ENCODE measurements around the gene MTA2. TPM values are rescaled to one million over a fixed set of nuclear protein-coding genes. Genes with fewer than 3 reads are reported as not detected.
A peak's percentile ranks its signal among the peaks of the same experiment; 100 is the strongest.

The MTA2 gene
- total and polyA plus RNA-seq, 2 of the 8 experiments (the other 6 are each of a cell fraction or from before 2014, with no cell fraction given): 25.7 to 114 TPM

GRCh38 chr11:62553839-62554361 is 47.8 kb downstream of the MTA2 start:
- H2AFZ ChIP-seq (ENCODE audit: low read length): no peak overlapping the region
- peaks cover 3 to 19% (median 10%) of the 10 kb centered on the region in 4 experiments; a peak in 7 of 8 replicates for H3K36me3 ChIP-seq (ENCODE audit: control insufficient read depth in 2 of 4, insufficient read depth in 4 of 4, low read length in 3 of 4)
- H3K4me2 ChIP-seq (ENCODE audit: insufficient read depth in 1 of 2, low read depth in 2 of 2, low read length in 2 of 2): peak overlapping the region; percentile 65 to 96
- FAIRE-seq: no peak
- peak overlapping the region; percentile 22 for H4K91ac ChIP-seq (replicated peaks; ENCODE audit: insufficient read length, low read length)
- ChIA-PET POLR2A (ENCODE audit: partially characterized antibody) (interaction anchor here (0.5 to 20.3 kb wide), 7 partner anchors 11 to 178 kb away, joined by 3 to 336 read pairs (median 5); partner anchors contain the start of genes C11orf98, CSKMT and EEF1G), CTCF (ENCODE audit: partially characterized antibody) (interaction anchor here (1.0 to 10.9 kb wide), 9 partner anchors 10 to 164 kb away, joined by 3 to 161 read pairs (median 4); no protein-coding TSS in a partner anchor)
- H3K79me1 ChIP-seq (ENCODE audit: low read depth, low read length): 0 out of 2 replicates have a peak, but pooled peaks cover 3% of the 10 kb centered on the region
- H3K18ac ChIP-seq (ENCODE audit: extremely low read depth, low read length): peak overlapping the region; percentile 53; the same call in 1 of the 2 replicates
- peaks cover 2% of the 10 kb centered on the region; the same call in 1 of the 2 replicates for H3K23me2 ChIP-seq (ENCODE audit: low read depth, low read length)
- 89% methylated on average over 8 of the region's 8 CpGs; no CpG with 5 or more reads in 1 of the 2 experiments for WGBS, 2 experiments (ENCODE audit: extremely low coverage in 1 of 2, insufficient coverage in 1 of 2, insufficient read length in 1 of 2, insufficient replicate concordance in 2 of 2, low coverage in 1 of 2, low lambda C conversion rate in 2 of 2, missing lambda C conversion rate in 1 of 2)
- H4K5ac ChIP-seq (ENCODE audit: insufficient read length, low read depth, low read length): peak overlapping the region; percentile 14
- no peak overlapping the region for H3K56ac ChIP-seq (replicated peaks; ENCODE audit: insufficient read length, low read depth, low read length)
- H2BK15ac ChIP-seq (ENCODE audit: low read length): peak overlapping the region; percentile 21; the same call in 1 of the 2 replicates
- H2BK20ac ChIP-seq (ENCODE audit: low read length): peak overlapping the region; percentile 67; the same call in 1 of the 2 replicates
- no peak overlapping the region for H3K23ac ChIP-seq (ENCODE audit: insufficient read length)
- no peak for DNase-seq (ENCODE audit: low read depth in 1 of 2, low spot score in 2 of 2)
- H3K9me3 ChIP-seq (ENCODE audit: insufficient read depth in 2 of 2, low read depth in 1 of 2, low read length in 1 of 2): no peaks in the 10 kb centered on the region
- TF ChIP-seq TCF12 (IDR thresholded peaks at IDR 0.05; ENCODE audit: low read depth, low read length) (no peak), MAFK (IDR thresholded peaks at IDR 0.05; ENCODE audit: low read depth, low read length) (no peak), SP1 (IDR thresholded peaks at IDR 0.05; ENCODE audit: low read depth, low read length) (no peak)
- peak overlapping the region; percentile 84; the same call in 1 of the 2 replicates for H2AK5ac ChIP-seq (ENCODE audit: low read depth, low read length)
- H4K8ac ChIP-seq (ENCODE audit: extremely low read depth, insufficient read depth, low read length): no peak overlapping the region
- peak overlapping the region; percentile 91 for H3K27ac ChIP-seq (ENCODE audit: low read depth, low read length)
- H4K20me1 ChIP-seq (replicated peaks in 1 of 2; ENCODE audit: control insufficient read depth in 1 of 2, insufficient read depth in 2 of 2, low read length in 2 of 2): peaks cover 5 to 18% of the 10 kb centered on the region in 2 experiments
- H3K14ac ChIP-seq (ENCODE audit: insufficient read length): no peak overlapping the region
- peak overlapping the region in 3 of 4 experiments; percentile 17 to 34 (median 29); a peak in 4 of 8 replicates for H3K4me3 ChIP-seq (ENCODE audit: extremely low read depth in 1 of 4, insufficient read depth in 2 of 4, low read depth in 3 of 4, low read length in 4 of 4)
- peak overlapping the region; percentile 77 for H2BK5ac ChIP-seq (ENCODE audit: low read depth, low read length)
- H3K79me2 ChIP-seq (ENCODE audit: control insufficient read depth in 1 of 2, insufficient read depth in 2 of 2, low read length in 2 of 2): no peaks in the 10 kb centered on the region
- peak overlapping the region; percentile 1 for H3K4ac ChIP-seq (replicated peaks; ENCODE audit: insufficient read length, low read depth, low read length)
- H2BK12ac ChIP-seq (ENCODE audit: low read depth, low read length): peak overlapping the region; percentile 93; the same call in 1 of the 2 replicates
- H3K27me3 ChIP-seq (replicated peaks in 1 of 4; ENCODE audit: control insufficient read depth in 3 of 4, extremely low read depth in 1 of 4, insufficient read depth in 3 of 4, low read length in 3 of 4): peaks cover 0 to 6% (median 4%) of the 10 kb centered on the region in 4 experiments; a peak in 4 of 7 replicates
- peaks cover 20 to 47% (median 32%) of the 10 kb centered on the region in 4 experiments for H3K4me1 ChIP-seq (replicated peaks in 1 of 4; ENCODE audit: control insufficient read depth in 3 of 4, insufficient read depth in 4 of 4, low read length in 3 of 4)
- peak overlapping the region in 2 of 4 experiments; percentile 24 to 70; a peak in 3 of 7 replicates for H3K9ac ChIP-seq (replicated peaks in 1 of 4; ENCODE audit: extremely low read depth in 1 of 4, low read depth in 3 of 4, low read length in 3 of 4)
- no peak overlapping the region for H2BK120ac ChIP-seq (replicated peaks; ENCODE audit: low read depth, low read length)

Measured in H1 (cell line).